ENCODE results near the gene LRRC51. TPM values are rescaled to one million over a fixed set of nuclear protein-coding genes. Genes with fewer than 3 reads are reported as not detected.

The LRRC51 gene
- total RNA-seq, 1 donor from 2014 or later = 2.6 TPM

DNA sequence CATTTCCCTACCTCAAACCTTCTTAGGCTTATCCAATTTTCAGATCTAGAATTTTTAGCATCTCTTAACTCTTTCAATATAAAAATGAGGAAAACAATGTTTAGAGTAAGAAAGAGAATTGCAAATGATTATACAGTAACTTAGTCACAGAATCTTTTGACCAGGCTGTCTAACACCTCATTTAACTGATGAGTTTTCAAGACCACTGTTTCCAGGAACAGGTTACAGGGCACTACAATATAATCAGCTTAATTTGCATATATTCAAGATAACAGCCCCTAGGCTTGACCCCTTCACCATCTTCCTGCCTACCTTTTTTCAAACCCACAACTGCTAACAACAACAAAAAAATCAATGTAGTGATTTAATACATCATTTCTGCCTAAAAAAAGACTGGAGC, 13.0 kb upstream of the LRRC51 start:
- H3K36me3 ChIP-seq (ENCODE audit: control insufficient read depth, insufficient read depth, low read length) = peaks cover 2% of the 10 kb centered on the region
- no peak for FAIRE-seq
- DNase-seq (ENCODE audit: low read depth) = no peak
- TF ChIP-seq, protein P1, sequence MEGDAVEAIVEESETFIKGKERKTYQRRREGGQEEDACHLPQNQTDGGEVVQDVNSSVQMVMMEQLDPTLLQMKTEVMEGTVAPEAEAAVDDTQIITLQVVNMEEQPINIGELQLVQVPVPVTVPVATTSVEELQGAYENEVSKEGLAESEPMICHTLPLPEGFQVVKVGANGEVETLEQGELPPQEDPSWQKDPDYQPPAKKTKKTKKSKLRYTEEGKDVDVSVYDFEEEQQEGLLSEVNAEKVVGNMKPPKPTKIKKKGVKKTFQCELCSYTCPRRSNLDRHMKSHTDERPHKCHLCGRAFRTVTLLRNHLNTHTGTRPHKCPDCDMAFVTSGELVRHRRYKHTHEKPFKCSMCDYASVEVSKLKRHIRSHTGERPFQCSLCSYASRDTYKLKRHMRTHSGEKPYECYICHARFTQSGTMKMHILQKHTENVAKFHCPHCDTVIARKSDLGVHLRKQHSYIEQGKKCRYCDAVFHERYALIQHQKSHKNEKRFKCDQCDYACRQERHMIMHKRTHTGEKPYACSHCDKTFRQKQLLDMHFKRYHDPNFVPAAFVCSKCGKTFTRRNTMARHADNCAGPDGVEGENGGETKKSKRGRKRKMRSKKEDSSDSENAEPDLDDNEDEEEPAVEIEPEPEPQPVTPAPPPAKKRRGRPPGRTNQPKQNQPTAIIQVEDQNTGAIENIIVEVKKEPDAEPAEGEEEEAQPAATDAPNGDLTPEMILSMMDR (IDR thresholded peaks at IDR 0.05; ENCODE audit: insufficient read depth, low read length, severe bottlenecking) = no peak
- H3K4me3 ChIP-seq (ENCODE audit: low read depth, low read length) = no peak overlapping the region
- H3K27me3 ChIP-seq (ENCODE audit: control insufficient read depth, insufficient read depth, low read length) = no peaks in the 10 kb centered on the region

DNA sequence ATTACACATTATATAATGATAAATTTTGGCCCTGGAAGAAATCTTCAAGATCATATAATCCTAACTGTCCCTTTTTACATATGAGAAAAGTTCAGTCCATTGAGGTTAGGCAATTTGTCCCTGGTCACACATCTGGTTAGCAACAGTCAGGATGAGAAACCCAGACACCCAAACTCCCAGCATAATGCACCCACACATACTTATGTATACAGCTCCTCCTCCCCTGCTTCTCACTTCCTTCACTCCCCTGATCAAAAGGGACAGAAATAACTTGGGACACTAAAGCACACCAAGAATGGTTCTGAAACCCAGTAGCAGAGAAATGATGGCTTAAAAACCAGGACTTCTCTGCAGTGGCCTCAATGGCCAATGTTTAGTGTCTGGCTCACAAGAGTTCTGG, 11.4 kb upstream of the LRRC51 start:
- no peak for FAIRE-seq
- peaks cover 2% of the 10 kb centered on the region for H3K36me3 ChIP-seq (ENCODE audit: control insufficient read depth, insufficient read depth, low read length)
- H3K4me3 ChIP-seq (ENCODE audit: low read depth, low read length) = no peak overlapping the region
- DNase-seq (ENCODE audit: low read depth) = no peak
- H3K27me3 ChIP-seq (ENCODE audit: control insufficient read depth, insufficient read depth, low read length) = no peaks in the 10 kb centered on the region
- TF ChIP-seq, protein P1 (IDR thresholded peaks at IDR 0.05; ENCODE audit: insufficient read depth, low read length, severe bottlenecking) = no peak

DNA sequence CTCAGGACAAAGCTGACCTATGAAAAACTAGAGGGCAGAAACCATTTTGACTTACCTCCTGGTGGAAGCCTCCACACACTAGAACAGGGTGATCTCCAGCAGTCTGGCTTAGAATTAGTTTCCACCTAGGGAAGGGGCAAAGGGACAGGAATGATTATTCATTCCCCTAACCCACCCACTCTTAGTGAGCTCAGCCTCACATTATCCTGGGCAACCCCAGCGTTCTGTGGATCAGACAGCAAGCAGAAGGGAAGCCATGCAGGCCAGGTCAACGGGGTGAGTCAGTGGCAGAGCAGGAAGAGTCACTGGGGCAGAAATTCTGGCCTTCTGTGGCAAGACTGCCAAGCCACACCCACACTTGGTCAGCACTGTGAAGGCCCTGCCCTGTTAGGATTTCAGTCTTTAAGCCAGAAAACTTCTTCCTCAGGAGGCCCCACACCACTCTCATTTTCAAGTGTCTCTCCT, 10.8 kb upstream of the LRRC51 start:
- TF ChIP-seq, protein P1 (IDR thresholded peaks at IDR 0.05; ENCODE audit: insufficient read depth, low read length, severe bottlenecking) = no peak
- Histone ChIP-seq H3K36me3 (ENCODE audit: control insufficient read depth, insufficient read depth, low read length) (peaks cover 3% of the 10 kb centered on the region), H3K4me3 (ENCODE audit: low read depth, low read length) (no peak overlapping the region), H3K27me3 (ENCODE audit: control insufficient read depth, insufficient read depth, low read length) (no peaks in the 10 kb centered on the region)
- DNase-seq (ENCODE audit: low read depth) (peak; percentile 87), FAIRE-seq (no peak)

DNA sequence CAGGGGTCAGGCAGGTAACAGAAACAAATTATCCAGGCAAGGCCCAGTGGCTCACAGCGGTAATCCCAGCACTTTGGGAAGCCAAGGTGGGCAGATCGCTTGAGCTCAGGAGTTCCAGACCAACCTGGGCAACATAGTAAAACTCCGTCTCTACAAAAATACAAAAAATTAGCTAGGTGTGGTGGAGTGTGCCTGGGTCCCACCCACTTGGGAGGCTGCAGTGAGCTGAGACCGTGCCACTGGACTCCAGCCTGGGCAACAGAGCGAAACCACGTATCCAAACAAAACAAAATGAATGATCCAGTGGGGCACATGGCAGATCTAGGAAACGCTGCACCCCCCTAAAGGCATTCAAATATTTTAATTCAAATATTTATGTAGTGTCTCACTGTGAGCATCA, 10.2 kb upstream of the LRRC51 start:
- Histone ChIP-seq H3K4me3 (ENCODE audit: low read depth, low read length) (no peak overlapping the region), H3K27me3 (ENCODE audit: control insufficient read depth, insufficient read depth, low read length) (no peaks in the 10 kb centered on the region), H3K36me3 (ENCODE audit: control insufficient read depth, insufficient read depth, low read length) (peaks cover 3% of the 10 kb centered on the region)
- FAIRE-seq (no peak), DNase-seq (ENCODE audit: low read depth) (no peak)
- TF ChIP-seq, protein P1 (IDR thresholded peaks at IDR 0.05; ENCODE audit: insufficient read depth, low read length, severe bottlenecking) = no peak

DNA sequence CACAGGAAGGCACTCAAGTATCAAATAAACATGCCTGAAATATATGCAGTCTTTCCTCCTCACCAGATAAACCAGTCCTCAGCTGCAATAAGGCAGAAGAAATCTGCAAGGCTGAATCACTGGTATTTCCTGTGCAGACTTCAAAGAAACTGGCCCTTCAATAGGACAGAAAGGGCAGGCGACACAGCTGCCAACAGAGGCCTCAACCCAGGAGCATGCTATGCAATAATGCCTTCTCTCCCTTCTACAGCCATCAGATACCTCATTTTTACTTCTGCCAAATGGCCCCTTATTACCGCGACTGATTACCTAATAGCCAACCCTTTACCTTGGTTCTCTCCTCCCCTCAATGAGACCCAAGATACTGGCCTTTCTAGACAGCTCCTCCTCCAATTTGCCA, 8.3 kb upstream of the LRRC51 start:
- TF ChIP-seq, protein P1 (IDR thresholded peaks at IDR 0.05; ENCODE audit: insufficient read depth, low read length, severe bottlenecking) = no peak
- Histone ChIP-seq H3K36me3 (ENCODE audit: control insufficient read depth, insufficient read depth, low read length) (peaks cover 4% of the 10 kb centered on the region), H3K4me3 (ENCODE audit: low read depth, low read length) (no peak overlapping the region), H3K27me3 (ENCODE audit: control insufficient read depth, insufficient read depth, low read length) (no peaks in the 10 kb centered on the region)
- FAIRE-seq (no peak), DNase-seq (ENCODE audit: low read depth) (peak; percentile 74)

DNA sequence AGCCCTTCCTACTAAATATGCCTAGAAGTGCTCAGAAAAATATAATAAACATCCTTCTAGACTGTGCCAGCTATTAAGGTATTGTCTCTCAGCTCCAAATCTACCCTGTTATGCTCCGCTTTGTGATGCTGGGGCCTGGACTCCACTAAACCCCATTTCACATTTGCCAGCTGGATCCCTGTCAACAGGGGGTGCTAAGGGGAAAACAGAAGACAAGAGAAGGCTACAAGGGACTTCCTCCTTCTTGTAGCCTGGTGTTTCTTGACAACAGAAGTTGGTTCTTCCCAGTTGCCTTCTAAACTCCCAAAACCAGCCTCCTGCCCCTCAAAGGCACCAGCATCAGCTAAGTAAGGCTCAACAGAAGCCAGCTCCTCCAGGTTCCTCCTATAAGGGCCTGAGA, 5.5 kb upstream of the LRRC51 start:
- TF ChIP-seq, protein P1 (IDR thresholded peaks at IDR 0.05; ENCODE audit: insufficient read depth, low read length, severe bottlenecking) = no peak
- no peak for DNase-seq (ENCODE audit: low read depth)
- no peak for FAIRE-seq
- Histone ChIP-seq H3K36me3 (ENCODE audit: control insufficient read depth, insufficient read depth, low read length) (peaks cover 2% of the 10 kb centered on the region), H3K27me3 (ENCODE audit: control insufficient read depth, insufficient read depth, low read length) (no peaks in the 10 kb centered on the region), H3K4me3 (ENCODE audit: low read depth, low read length) (no peak overlapping the region)

Measured in bronchial epithelial cell (primary cell).